ENCODE measurements around the gene METTL2B. TPM values are rescaled to one million over a fixed set of nuclear protein-coding genes. Genes with fewer than 3 reads are reported as not detected.

Gene METTL2B
- total and polyA plus RNA-seq, 2 of the 13 experiments (the other 11 are each of a cell fraction or from before 2014, with no cell fraction given), result 15.5 to 33.1 TPM

DNA sequence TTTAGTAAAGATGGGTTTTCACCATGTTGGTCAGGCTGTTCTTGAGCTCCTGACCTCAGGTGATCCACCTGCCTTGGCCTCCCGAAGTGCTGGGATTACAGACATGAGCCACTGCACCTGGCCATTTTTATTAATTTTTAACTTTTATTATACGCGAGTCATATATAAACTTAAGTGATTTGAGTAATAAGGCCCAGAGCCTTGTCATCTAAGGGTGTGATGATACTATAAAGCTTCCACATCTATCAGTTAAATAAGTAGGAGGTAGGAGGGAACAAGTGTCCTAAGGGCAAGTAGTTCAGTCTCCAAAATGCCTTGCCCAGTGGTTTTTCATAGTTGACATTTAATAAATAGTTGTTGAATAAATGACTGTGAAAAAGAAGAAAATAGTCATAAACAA, 34.2 kb upstream of the METTL2B start:
- Histone ChIP-seq H2AFZ (ENCODE audit: low read length) (no peak overlapping the region), H3K27me3 (ENCODE audit: control insufficient read depth in 1 of 2, insufficient read depth in 2 of 2, low read length in 2 of 2) (peaks cover 0 to 14% of the 10 kb centered on the region in 2 experiments; a peak in 2 of 5 replicates), H4K20me1 (ENCODE audit: insufficient read depth, low read length) (no peaks in the 10 kb centered on the region), H3K36me3 (replicated peaks in 1 of 2; ENCODE audit: control insufficient read depth in 1 of 2, insufficient read depth in 2 of 2, low read length in 2 of 2) (no peaks in the 10 kb centered on the region), H3K4me1 (ENCODE audit: insufficient read depth, low read length) (peaks cover 17% of the 10 kb centered on the region), H3K4me3 (replicated peaks in 1 of 3; ENCODE audit: insufficient read depth in 1 of 3, low read depth in 2 of 3, low read length in 3 of 3) (no peak overlapping the region), H3K9ac (ENCODE audit: insufficient read depth, low read depth, low read length) (no peak overlapping the region), H3K79me2 (ENCODE audit: insufficient read depth, low read length) (no peaks in the 10 kb centered on the region), H3K27ac (ENCODE audit: extremely low read length, insufficient read depth, low read length) (no peak overlapping the region), H3K9me3 (ENCODE audit: low read length) (no peaks in the 10 kb centered on the region), H3K4me2 (ENCODE audit: low read depth, low read length) (no peak overlapping the region)
- ATAC-seq, result no peak
- 58% methylated on average over 3 of the region's 3 CpGs for WGBS (ENCODE audit: low lambda C conversion rate)
- no TSS peak for BruUV-seq (replicated peaks)
- no peak for DNase-seq (ENCODE audit: low spot score)
- intact Hi-C loops (cut with micrococcal nuclease; ENCODE audit: unreplicated experiment), result no loop called here
- ChIA-PET CTCF (ENCODE audit: low intra/inter-chr PET ratio, low total read pairs) (no interaction called here), POLR2A (interaction anchor here (0.8 kb wide), 1 partner anchor 11 kb away, joined by 3 read pairs; no protein-coding TSS in a partner anchor)
- FAIRE-seq, result no peak
- TF ChIP-seq REXO4 (CRISPR knock-in tag; IDR thresholded peaks at IDR 0.05; ENCODE audit: borderline replicate concordance) (no peak), ZNF362 (CRISPR knock-in tag; IDR thresholded peaks at IDR 0.05; ENCODE audit: borderline replicate concordance) (no peak), ZNF142 (CRISPR knock-in tag; IDR thresholded peaks at IDR 0.05) (no peak), MTA3 (CRISPR knock-in tag; IDR thresholded peaks at IDR 0.05) (no peak)
- TF ChIP-seq, protein P1, sequence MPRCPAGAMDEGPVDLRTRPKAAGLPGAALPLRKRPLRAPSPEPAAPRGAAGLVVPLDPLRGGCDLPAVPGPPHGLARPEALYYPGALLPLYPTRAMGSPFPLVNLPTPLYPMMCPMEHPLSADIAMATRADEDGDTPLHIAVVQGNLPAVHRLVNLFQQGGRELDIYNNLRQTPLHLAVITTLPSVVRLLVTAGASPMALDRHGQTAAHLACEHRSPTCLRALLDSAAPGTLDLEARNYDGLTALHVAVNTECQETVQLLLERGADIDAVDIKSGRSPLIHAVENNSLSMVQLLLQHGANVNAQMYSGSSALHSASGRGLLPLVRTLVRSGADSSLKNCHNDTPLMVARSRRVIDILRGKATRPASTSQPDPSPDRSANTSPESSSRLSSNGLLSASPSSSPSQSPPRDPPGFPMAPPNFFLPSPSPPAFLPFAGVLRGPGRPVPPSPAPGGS (CRISPR knock-in tag; IDR thresholded peaks at IDR 0.05), result no peak
- TF ChIP-seq, protein P2, sequence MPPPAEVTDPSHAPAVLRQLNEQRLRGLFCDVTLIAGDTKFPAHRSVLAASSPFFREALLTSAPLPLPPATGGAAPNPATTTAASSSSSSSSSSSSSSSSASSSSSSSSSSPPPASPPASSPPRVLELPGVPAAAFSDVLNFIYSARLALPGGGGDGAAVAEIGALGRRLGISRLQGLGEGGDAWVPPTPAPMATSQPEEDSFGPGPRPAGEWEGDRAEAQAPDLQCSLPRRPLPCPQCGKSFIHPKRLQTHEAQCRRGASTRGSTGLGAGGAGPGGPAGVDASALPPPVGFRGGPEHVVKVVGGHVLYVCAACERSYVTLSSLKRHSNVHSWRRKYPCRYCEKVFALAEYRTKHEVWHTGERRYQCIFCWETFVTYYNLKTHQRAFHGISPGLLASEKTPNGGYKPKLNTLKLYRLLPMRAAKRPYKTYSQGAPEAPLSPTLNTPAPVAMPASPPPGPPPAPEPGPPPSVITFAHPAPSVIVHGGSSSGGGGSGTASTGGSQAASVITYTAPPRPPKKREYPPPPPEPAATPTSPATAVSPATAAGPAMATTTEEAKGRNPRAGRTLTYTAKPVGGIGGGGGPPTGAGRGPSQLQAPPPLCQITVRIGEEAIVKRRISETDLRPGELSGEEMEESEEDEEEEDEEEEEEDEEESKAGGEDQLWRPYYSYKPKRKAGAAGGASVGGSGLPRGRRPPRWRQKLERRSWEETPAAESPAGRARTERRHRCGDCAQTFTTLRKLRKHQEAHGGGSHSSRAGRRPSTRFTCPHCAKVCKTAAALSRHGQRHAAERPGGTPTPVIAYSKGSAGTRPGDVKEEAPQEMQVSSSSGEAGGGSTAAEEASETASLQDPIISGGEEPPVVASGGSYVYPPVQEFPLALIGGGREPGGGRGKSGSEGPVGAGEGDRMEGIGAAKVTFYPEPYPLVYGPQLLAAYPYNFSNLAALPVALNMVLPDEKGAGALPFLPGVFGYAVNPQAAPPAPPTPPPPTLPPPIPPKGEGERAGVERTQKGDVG (CRISPR knock-in tag; IDR thresholded peaks at IDR 0.05; ENCODE audit: borderline replicate concordance), result no peak
- in situ Hi-C loops (cut with HindIII; ENCODE audit: extremely low pct_ligation_motif_present, low pct_unique_long_range_greater_than_20kb), result loop anchor here (25.0 kb wide), 1 partner anchor 445 kb away; no protein-coding TSS in a partner anchor
